Breast epithelium (tissue), 3 donors: ENCODE measurements around the gene ADGRG1.

Experiments used
- CTCF ChIP-seq, 3 donors: fragments of 450-650 bp; IDR thresholded peaks; one replicate each; pipeline ENCODE4 v1.5.1; 2016 to 2017; ENCODE audit warnings: antibody characterized with exemption in 3 of 3, mild to moderate bottlenecking in 3 of 3, moderate library complexity in 3 of 3
- POLR2A ChIP-seq: fragments of 450-650 bp; IDR thresholded peaks from one replicate; pipeline ENCODE4 v1.6.1; 2016; ENCODE audit warnings: antibody characterized with exemption, mild to moderate bottlenecking, moderate library complexity

- TF ChIP-seq CTCF (IDR thresholded peaks at IDR 0.05) (no peak), POLR2A (no peak)
Measured at GRCh38 chr16:57700781-57701551, 72.5 kb downstream of the ADGRG1 start.
